SU-DHL-6 (cell line): ENCODE measurements around the gene COL4A3.

Experiments
- H2AFZ ChIP-seq: fragments of 200-600 bp; sonication (generic); 2 replicates; pipeline ENCODE4 v1.6.1; 2014; ENCODE audit warnings: low read depth, mild to moderate bottlenecking, moderate library complexity, mixed read lengths, antibody characterized with exemption, low read length; ENCODE audit not compliant: severe bottlenecking
- H3F3A ChIP-seq: fragments of 200-600 bp; shearing (Covaris generic); 2 replicates; pipeline ENCODE4 v1.6.0; 2016; ENCODE audit warnings: antibody characterized with exemption, mild to moderate bottlenecking; ENCODE audit not compliant: insufficient read depth
- H3K27ac ChIP-seq: fragments of 200-600 bp; sonication (generic); 2 replicates; pipeline ENCODE4 v1.5.1; 2016; ENCODE audit warnings: low read depth, mild to moderate bottlenecking, low read length, moderate library complexity, mixed read lengths
- H3K27me3 ChIP-seq: fragments of 200-600 bp; sonication (generic), shearing (Covaris generic); 2 replicates; pipeline ENCODE4 v1.6.0; 2014; ENCODE audit warnings: mild to moderate bottlenecking, low read length
- H3K36me3 ChIP-seq: fragments of 200-600 bp; sonication (generic); 2 replicates; pipeline ENCODE4 v1.6.1; 2014; ENCODE audit warnings: mild to moderate bottlenecking, low read length, mixed read lengths
- H3K4me2 ChIP-seq: fragments of 300-600, 200-600 bp; shearing (Covaris generic), sonication (generic); 2 replicates; pipeline ENCODE4 v1.6.0; 2014; ENCODE audit warnings: low read length, low read depth, mild to moderate bottlenecking; ENCODE audit not compliant: poor library complexity, severe bottlenecking
- H3K4me3 ChIP-seq: fragments of 200-600 bp; sonication (generic); 2 replicates; pipeline ENCODE4 v1.5.1; 2014; ENCODE audit warnings: antibody characterized with exemption, low read length, mild to moderate bottlenecking, mixed read lengths; ENCODE audit not compliant: insufficient read depth, poor library complexity, severe bottlenecking
- H3K79me2 ChIP-seq: fragments of 200-600 bp; sonication (generic); 2 replicates; pipeline ENCODE4 v1.6.1; 2014; ENCODE audit warnings: mild to moderate bottlenecking, low read length, moderate library complexity; ENCODE audit not compliant: insufficient read depth
- H3K9ac ChIP-seq: fragments of 200-600 bp; sonication (generic); 2 replicates; pipeline ENCODE4 v1.7.0; 2014; ENCODE audit warnings: mild to moderate bottlenecking, low read length
- H3K9me2 ChIP-seq: fragments of 200-600 bp; sonication (generic); replicated peaks from 2 replicates; pipeline ENCODE4 v1.6.1; 2014; ENCODE audit warnings: low read length; ENCODE audit not compliant: insufficient read depth
- H3K9me3 ChIP-seq: fragments of 200-600 bp; sonication (generic); 2 replicates; pipeline ENCODE4 v1.6.1; 2014; ENCODE audit warnings: low read length, mixed read lengths; ENCODE audit not compliant: insufficient read depth
- H4K20me1 ChIP-seq: fragments of 200-600 bp; sonication (generic); 2 replicates; pipeline ENCODE4 v1.6.1; 2014; ENCODE audit warnings: low read depth, mild to moderate bottlenecking, antibody characterized with exemption, low read length, moderate library complexity, mixed read lengths
- CTCF ChIP-seq: fragments of 200-600 bp; sonication (generic); IDR thresholded peaks from one replicate; pipeline ENCODE4 v1.5.1; 2017; ENCODE audit warnings: antibody characterized with exemption, mild to moderate bottlenecking, low read length, moderate library complexity; ENCODE audit not compliant: insufficient read depth, poor library complexity, severe bottlenecking
- EZH2phosphoT487 ChIP-seq: fragments of 200-600 bp; sonication (generic), shearing (Covaris generic); conservative IDR thresholded peaks from 2 replicates; pipeline ENCODE4 v1.6.1; 2018; ENCODE audit warnings: mild to moderate bottlenecking, antibody characterized with exemption, low read length, moderate library complexity, mixed read lengths

COL4A3 gene

GRCh38 chr2:227204452-227204851 is 40.0 kb downstream of the COL4A3 start:
- Histone ChIP-seq H3K27me3 (no peaks in the 10 kb centered on the region), H3K4me3 (no peak overlapping the region), H3K36me3 (no peaks in the 10 kb centered on the region), H3K4me2 (no peak overlapping the region), H3K9me3 (no peaks in the 10 kb centered on the region), H4K20me1 (no peaks in the 10 kb centered on the region), H3K27ac (no peak overlapping the region), H3K79me2 (no peaks in the 10 kb centered on the region), H3F3A (no peaks in the 10 kb centered on the region), H2AFZ (no peak overlapping the region), H3K9ac (no peak overlapping the region), H3K9me2 (no peaks in the 10 kb centered on the region)
- TF ChIP-seq EZH2phosphoT487 = no peak
- TF ChIP-seq CTCF = no peak

- Histone ChIP-seq H4K20me1 (no peaks in the 10 kb centered on the region), H2AFZ (no peak overlapping the region), H3K9me2 (no peaks in the 10 kb centered on the region), H3K27me3 (no peaks in the 10 kb centered on the region), H3F3A (no peaks in the 10 kb centered on the region), H3K36me3 (no peaks in the 10 kb centered on the region), H3K27ac (no peak overlapping the region), H3K4me3 (no peak overlapping the region), H3K79me2 (no peaks in the 10 kb centered on the region), H3K4me2 (no peak overlapping the region), H3K9me3 (no peaks in the 10 kb centered on the region), H3K9ac (no peak overlapping the region)
- no peak for TF ChIP-seq CTCF
- no peak for TF ChIP-seq EZH2phosphoT487
These were observed 41.3 kb downstream of the COL4A3 start for GRCh38 chr2:227205701-227206100.

- Histone ChIP-seq H3K9me3 (no peaks in the 10 kb centered on the region), H3K4me3 (no peak overlapping the region), H4K20me1 (no peaks in the 10 kb centered on the region)
These were observed 42.0 kb downstream of the COL4A3 start for GRCh38 chr2:227206406-227206805.

More at GRCh38 chr2:227206406-227206805, 42.0 kb downstream of the COL4A3 start:
- Histone ChIP-seq H3K36me3 (no peaks in the 10 kb centered on the region), H3K27ac (no peak overlapping the region), H3F3A (no peaks in the 10 kb centered on the region), H3K4me2 (no peak overlapping the region), H3K27me3 (no peaks in the 10 kb centered on the region), H3K79me2 (no peaks in the 10 kb centered on the region), H2AFZ (no peak overlapping the region), H3K9me2 (no peaks in the 10 kb centered on the region), H3K9ac (no peak overlapping the region)
- TF ChIP-seq CTCF (no peak), EZH2phosphoT487 (no peak)
